ENCODE results near the gene MISP. TPM values are rescaled to one million over a fixed set of nuclear protein-coding genes. Genes with fewer than 3 reads are reported as not detected.
A peak's percentile ranks its signal among the peaks of the same experiment; 100 is the strongest.

The MISP gene
- total and polyA plus RNA-seq, 2 experiments from 2014 or later: 43.7 to 50.9 TPM

GRCh38 chr19:709965-710571 is 40.8 kb upstream of the MISP start:
- Histone ChIP-seq H3K27ac (peak overlapping the region; percentile 71), H3K9me2 (replicated peaks; ENCODE audit: insufficient read depth) (no peaks in the 10 kb centered on the region), H4K20me1 (ENCODE audit: insufficient read depth, poor library complexity, severe bottlenecking) (no peaks in the 10 kb centered on the region), H3K79me2 (peaks cover 51% of the 10 kb centered on the region), H3K27me3 (no peaks in the 10 kb centered on the region), H2AFZ (no peak overlapping the region), H3K4me1 (ENCODE audit: insufficient read depth) (peaks cover 19% of the 10 kb centered on the region), H3K9me3 (ENCODE audit: low read depth) (no peaks in the 10 kb centered on the region), H3K4me3 (peak overlapping the region; percentile 85), H3K4me2 (peak overlapping the region; percentile 98), H3K36me3 (replicated peaks; ENCODE audit: insufficient read depth, low read depth) (no peaks in the 10 kb centered on the region)
- 40% methylated on average over 14 of the region's 27 CpGs for WGBS (ENCODE audit: low lambda C conversion rate, missing lambda C conversion rate)
- TF ChIP-seq EZH2phosphoT487 (IDR thresholded peaks at IDR 0.05; ENCODE audit: low read depth, severe bottlenecking, unreplicated experiment) (no peak), EZH2 (IDR thresholded peaks at IDR 0.05; ENCODE audit: borderline replicate concordance) (no peak), CTCF (IDR thresholded peaks at IDR 0.05; ENCODE audit: poor library complexity) (no peak)
- DNase-seq (ENCODE audit: low spot score): peak; percentile 45

GRCh38 chr19:710767-711166 is 40.1 kb upstream of the MISP start:
- H4K20me1 ChIP-seq (ENCODE audit: insufficient read depth, poor library complexity, severe bottlenecking): no peaks in the 10 kb centered on the region
- peaks cover 19% of the 10 kb centered on the region for H3K4me1 ChIP-seq (ENCODE audit: insufficient read depth)
- H3K36me3 ChIP-seq (replicated peaks; ENCODE audit: insufficient read depth, low read depth): no peaks in the 10 kb centered on the region
- no peak for TF ChIP-seq EZH2 (IDR thresholded peaks at IDR 0.05; ENCODE audit: borderline replicate concordance)
- no peaks in the 10 kb centered on the region for H3K9me2 ChIP-seq (replicated peaks; ENCODE audit: insufficient read depth)
- no peaks in the 10 kb centered on the region for H3K27me3 ChIP-seq
- no peak overlapping the region for H2AFZ ChIP-seq
- DNase-seq (ENCODE audit: low spot score): no peak
- no peak overlapping the region for H3K4me3 ChIP-seq
- 74% methylated on average over 21 of the region's 21 CpGs for WGBS (ENCODE audit: low lambda C conversion rate, missing lambda C conversion rate)
- H3K9me3 ChIP-seq (ENCODE audit: low read depth): no peaks in the 10 kb centered on the region
- H3K27ac ChIP-seq: peak overlapping the region; percentile 71
- peaks cover 58% of the 10 kb centered on the region for H3K79me2 ChIP-seq
- H3K4me2 ChIP-seq: peak overlapping the region; percentile 98

GRCh38 chr19:711254-711653 is 39.7 kb upstream of the MISP start:
- H4K20me1 ChIP-seq (ENCODE audit: insufficient read depth, poor library complexity, severe bottlenecking): no peaks in the 10 kb centered on the region
- H3K4me1 ChIP-seq (ENCODE audit: insufficient read depth): peaks cover 19% of the 10 kb centered on the region
- H3K9me2 ChIP-seq (replicated peaks; ENCODE audit: insufficient read depth): no peaks in the 10 kb centered on the region
- no peak for DNase-seq (ENCODE audit: low spot score)
- TF ChIP-seq EZH2 (IDR thresholded peaks at IDR 0.05; ENCODE audit: borderline replicate concordance): no peak
- TF ChIP-seq CTCF (IDR thresholded peaks at IDR 0.05; ENCODE audit: poor library complexity): no peak
- no peaks in the 10 kb centered on the region for H3K36me3 ChIP-seq (replicated peaks; ENCODE audit: insufficient read depth, low read depth)
- no peaks in the 10 kb centered on the region for H3K9me3 ChIP-seq (ENCODE audit: low read depth)
- 72% methylated on average over 8 of the region's 8 CpGs for WGBS (ENCODE audit: low lambda C conversion rate, missing lambda C conversion rate)
- H3K79me2 ChIP-seq: peaks cover 60% of the 10 kb centered on the region
- no peaks in the 10 kb centered on the region for H3K27me3 ChIP-seq
- peak overlapping the region; percentile 23 for H3K27ac ChIP-seq
- no peak overlapping the region for H3K4me3 ChIP-seq
- no peak overlapping the region for H2AFZ ChIP-seq
- peak overlapping the region; percentile 98 for H3K4me2 ChIP-seq

GRCh38 chr19:715347-715746 is 35.6 kb upstream of the MISP start:
- whole genome bisulfite sequencing (ENCODE audit: low lambda C conversion rate, missing lambda C conversion rate): 98% methylated on average over 3 of the region's 3 CpGs
- no peak overlapping the region for H3K4me3 ChIP-seq
- no peaks in the 10 kb centered on the region for H3K9me2 ChIP-seq (replicated peaks; ENCODE audit: insufficient read depth)
- no peak overlapping the region for H3K27ac ChIP-seq
- no peak overlapping the region for H2AFZ ChIP-seq
- TF ChIP-seq EZH2phosphoT487 (IDR thresholded peaks at IDR 0.05; ENCODE audit: low read depth, severe bottlenecking, unreplicated experiment) (no peak), EZH2 (IDR thresholded peaks at IDR 0.05; ENCODE audit: borderline replicate concordance) (no peak), CTCF (IDR thresholded peaks at IDR 0.05; ENCODE audit: poor library complexity) (no peak)
- H3K36me3 ChIP-seq (replicated peaks; ENCODE audit: insufficient read depth, low read depth): no peaks in the 10 kb centered on the region
- H3K27me3 ChIP-seq: no peaks in the 10 kb centered on the region
- H3K4me2 ChIP-seq: no peak overlapping the region
- H3K9me3 ChIP-seq (ENCODE audit: low read depth): no peaks in the 10 kb centered on the region
- H3K4me1 ChIP-seq (ENCODE audit: insufficient read depth): peaks cover 9% of the 10 kb centered on the region
- H3K79me2 ChIP-seq: peaks cover 71% of the 10 kb centered on the region
- peaks cover 3% of the 10 kb centered on the region for H4K20me1 ChIP-seq (ENCODE audit: insufficient read depth, poor library complexity, severe bottlenecking)
- no peak for DNase-seq (ENCODE audit: low spot score)

Data from hepatocyte (in vitro differentiated cells).